ENCODE measurements around the gene MXRA8.

The MXRA8 gene

DNA sequence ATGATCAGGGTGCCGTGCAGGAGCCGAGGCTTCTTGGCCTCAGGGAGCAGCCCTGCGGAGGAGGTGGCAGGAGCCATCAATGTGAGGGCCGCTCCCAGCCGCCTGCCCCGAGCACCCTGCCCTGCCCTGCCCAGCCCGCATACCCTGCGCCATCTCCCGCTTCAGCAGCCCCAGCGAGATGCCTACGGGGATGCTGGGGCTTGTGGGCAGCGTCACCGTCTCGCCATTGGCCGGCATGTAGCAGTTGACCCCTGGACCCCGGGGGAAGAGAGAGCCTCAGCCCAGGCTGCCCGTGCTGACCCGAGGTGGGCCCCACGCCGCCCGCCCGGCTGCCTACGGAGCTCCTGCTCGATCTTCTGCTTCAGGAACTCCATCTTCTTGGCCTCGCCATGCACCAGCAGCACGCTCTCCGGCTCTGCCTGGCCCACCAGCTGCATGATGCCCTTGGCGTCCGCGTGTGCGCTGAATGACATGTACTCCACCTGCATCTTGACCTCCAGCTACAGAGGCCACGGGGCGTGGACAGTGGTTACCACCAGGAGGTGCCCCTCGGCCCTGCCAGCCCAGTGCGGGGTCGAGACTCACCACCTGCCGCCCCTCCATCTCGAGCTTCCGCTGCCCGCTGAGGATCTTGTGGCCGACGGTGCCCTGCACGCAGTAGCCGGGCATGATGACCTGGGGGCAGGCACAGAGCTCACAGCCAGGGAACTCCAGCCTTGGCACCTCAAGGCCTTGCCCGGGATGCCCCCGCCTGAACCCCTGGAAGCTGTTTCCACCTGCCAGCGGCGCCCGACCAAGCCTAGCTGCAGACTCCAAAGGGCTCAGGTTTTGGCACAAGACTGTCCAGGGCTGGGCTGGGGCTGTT is 45.7 kb downstream of the MXRA8 start:
- DNase-seq (ENCODE audit: insufficient read length, low spot score), result no peak
- TF ChIP-seq TAF1 (IDR thresholded peaks at IDR 0.05; ENCODE audit: low read depth, low read length) (no peak), SPI1 (IDR thresholded peaks at IDR 0.05; ENCODE audit: low read depth, low read length) (no peak), PAX5 (IDR thresholded peaks at IDR 0.05; ENCODE audit: insufficient read depth, low read length, severe bottlenecking) (no peak), POLR2A (IDR thresholded peaks at IDR 0.05; ENCODE audit: low read depth, low read length) (no peak), POLR2AphosphoS5 (IDR thresholded peaks at IDR 0.05; ENCODE audit: low read depth, low read length) (no peak; the same call in 1 of the 2 replicates), POU2F2 (IDR thresholded peaks at IDR 0.05; ENCODE audit: low read depth, low read length) (no peak)
- no peak for FAIRE-seq

GRCh38 chr1:1311107-1312104 is 46.9 kb downstream of the MXRA8 start:
- DNase-seq (ENCODE audit: insufficient read length, low spot score), result no peak
- FAIRE-seq, result no peak

DNA sequence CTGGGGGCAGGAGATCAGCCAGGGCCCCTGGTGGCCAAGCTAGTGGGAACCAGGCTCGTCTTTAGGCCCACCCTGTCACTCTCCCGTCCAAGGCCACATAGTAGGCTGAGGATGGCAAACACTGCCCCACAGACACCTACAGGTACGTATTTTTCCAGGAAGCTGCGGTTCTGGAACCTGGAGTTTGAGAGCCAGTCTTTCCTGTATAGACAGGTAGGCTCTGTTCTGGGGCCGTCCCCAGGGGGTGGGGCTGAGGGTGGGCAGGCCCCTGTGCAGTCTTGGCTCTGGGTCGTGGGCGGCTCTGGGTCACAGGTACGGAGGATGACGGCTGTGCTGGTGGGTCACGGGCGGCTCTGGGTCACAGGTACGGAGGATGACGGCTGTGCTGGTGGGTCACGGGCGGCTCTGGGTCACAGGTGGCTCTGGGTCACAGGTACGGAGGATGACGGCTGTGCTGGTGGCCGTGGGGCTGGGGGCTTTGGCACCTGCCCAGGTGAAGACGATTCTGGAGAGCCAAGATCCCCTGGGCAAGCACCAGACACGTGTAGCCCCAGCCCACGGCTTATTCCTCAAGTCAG is 47.8 kb downstream of the MXRA8 start:
- FAIRE-seq, result no peak
- no peak for TF ChIP-seq POU2F2 (IDR thresholded peaks at IDR 0.05; ENCODE audit: low read depth, low read length)
- TF ChIP-seq POLR2A (IDR thresholded peaks at IDR 0.05; ENCODE audit: low read depth, low read length), result no peak; the same call in 1 of the 2 replicates
- TF ChIP-seq PAX5 (IDR thresholded peaks at IDR 0.05; ENCODE audit: insufficient read depth, low read length, severe bottlenecking), result no peak
- TF ChIP-seq POLR2AphosphoS5 (IDR thresholded peaks at IDR 0.05; ENCODE audit: low read depth, low read length), result no peak
- TF ChIP-seq TAF1 (IDR thresholded peaks at IDR 0.05; ENCODE audit: low read depth, low read length), result no peak
- no peak for TF ChIP-seq SPI1 (IDR thresholded peaks at IDR 0.05; ENCODE audit: low read depth, low read length)

More at GRCh38 chr1:1311107-1312104, 46.9 kb downstream of the MXRA8 start:
- TF ChIP-seq POLR2AphosphoS5 (IDR thresholded peaks at IDR 0.05; ENCODE audit: low read depth, low read length) (peak; percentile 46; the same call in 1 of the 2 replicates), POLR2A (IDR thresholded peaks at IDR 0.05; ENCODE audit: low read depth, low read length) (no peak)

GRCh38 chr1:1310109-1310385 is 48.3 kb downstream of the MXRA8 start:
- no peak for FAIRE-seq
- TF ChIP-seq TAF1 (IDR thresholded peaks at IDR 0.05; ENCODE audit: low read depth, low read length) (no peak), POLR2AphosphoS5 (IDR thresholded peaks at IDR 0.05; ENCODE audit: low read depth, low read length) (0 out of 2 replicates have a peak, but pooled peaks have one; percentile 6)

More for the DNA sequence above, 47.8 kb downstream of the MXRA8 start:
- DNase-seq (ENCODE audit: insufficient read length, low spot score), result no peak

GRCh38 chr1:1309251-1310108 is 48.9 kb downstream of the MXRA8 start:
- no peak for FAIRE-seq

More at GRCh38 chr1:1310109-1310385, 48.3 kb downstream of the MXRA8 start:
- DNase-seq (ENCODE audit: insufficient read length, low spot score), result no peak

GRCh38 chr1:1308756-1309250 is 49.6 kb downstream of the MXRA8 start:
- FAIRE-seq (no peak), DNase-seq (ENCODE audit: insufficient read length, low spot score) (no peak)
- no peak for TF ChIP-seq PAX5 (IDR thresholded peaks at IDR 0.05; ENCODE audit: insufficient read depth, low read length, severe bottlenecking)
- no peak for TF ChIP-seq POLR2A (IDR thresholded peaks at IDR 0.05; ENCODE audit: low read depth, low read length)
- TF ChIP-seq SPI1 (IDR thresholded peaks at IDR 0.05; ENCODE audit: low read depth, low read length), result no peak
- no peak for TF ChIP-seq POLR2AphosphoS5 (IDR thresholded peaks at IDR 0.05; ENCODE audit: low read depth, low read length)
- TF ChIP-seq POU2F2 (IDR thresholded peaks at IDR 0.05; ENCODE audit: low read depth, low read length), result no peak
- no peak for TF ChIP-seq TAF1 (IDR thresholded peaks at IDR 0.05; ENCODE audit: low read depth, low read length)

More at GRCh38 chr1:1309251-1310108, 48.9 kb downstream of the MXRA8 start:
- TF ChIP-seq PAX5 (IDR thresholded peaks at IDR 0.05; ENCODE audit: insufficient read depth, low read length, severe bottlenecking) (no peak), POLR2AphosphoS5 (IDR thresholded peaks at IDR 0.05; ENCODE audit: low read depth, low read length) (peak; percentile 8; the same call in 1 of the 2 replicates)
- DNase-seq (ENCODE audit: insufficient read length, low spot score), result no peak

GRCh38 chr1:1307923-1308755 is 50.2 kb downstream of the MXRA8 start, which contains the start of the genes ACAP3 and PUSL1:
Gene ACAP3, minus strand, starts transcription at chr1:1307930. Its CDS starts 115 bp downstream, at chr1:1307815.
Gene PUSL1, plus strand, starts transcription at chr1:1308597. Its CDS starts 47 bp downstream, at chr1:1308644.
- peak; percentile 99 for DNase-seq (ENCODE audit: insufficient read length, low spot score)
- peak; percentile 99 for FAIRE-seq
- TF ChIP-seq PAX5 (IDR thresholded peaks at IDR 0.05; ENCODE audit: insufficient read depth, low read length, severe bottlenecking) (peak; percentile 72), POLR2A (IDR thresholded peaks at IDR 0.05; ENCODE audit: low read depth, low read length) (no peak)

- TF ChIP-seq TAF1 (IDR thresholded peaks at IDR 0.05; ENCODE audit: low read depth, low read length) (no peak), POU2F2 (IDR thresholded peaks at IDR 0.05; ENCODE audit: low read depth, low read length) (no peak), POLR2A (IDR thresholded peaks at IDR 0.05; ENCODE audit: low read depth, low read length) (no peak), POLR2AphosphoS5 (IDR thresholded peaks at IDR 0.05; ENCODE audit: low read depth, low read length) (no peak), SPI1 (IDR thresholded peaks at IDR 0.05; ENCODE audit: low read depth, low read length) (no peak), PAX5 (IDR thresholded peaks at IDR 0.05; ENCODE audit: insufficient read depth, low read length, severe bottlenecking) (no peak)
- DNase-seq (ENCODE audit: insufficient read length, low spot score) (no peak), FAIRE-seq (peak; percentile 59)
Observed at GRCh38 chr1:1307261-1307922, 51.0 kb downstream of the MXRA8 start.
